Activated CD4-positive, alpha-beta T cell treated with anti-CD3 and anti-CD28 coated beads for 24 hours (primary cell): ENCODE measurements around the gene CACNA1A.

Source experiments
- DNase-seq, 2 donors: peaks; one replicate each; pipeline ENCODE4 v3.0.0-alpha.2; 2020; ENCODE audit warnings: low read depth in 2 of 2

The CACNA1A gene

GRCh38 chr19:13234518-13234917, 271.8 kb downstream of the CACNA1A start:
- DNase-seq = peak; percentile 32 to 47

GRCh38 chr19:13231663-13232062, 274.6 kb downstream of the CACNA1A start:
- no peak for DNase-seq

- DNase-seq = no peak
Measured at GRCh38 chr19:13229246-13229645, 277.0 kb downstream of the CACNA1A start.

- DNase-seq = no peak
Measured at GRCh38 chr19:13228561-13228960, 277.7 kb downstream of the CACNA1A start.

GRCh38 chr19:13226983-13227382, 279.3 kb downstream of the CACNA1A start:
- no peak for DNase-seq

GRCh38 chr19:13225973-13226865, 280.1 kb downstream of the CACNA1A start:
- DNase-seq = no peak

GRCh38 chr19:13225085-13225484, 281.2 kb downstream of the CACNA1A start:
- no peak for DNase-seq

GRCh38 chr19:13220847-13221246, 285.4 kb downstream of the CACNA1A start:
- DNase-seq = no peak

- DNase-seq = no peak
Measured at GRCh38 chr19:13215572-13216380, 290.5 kb downstream of the CACNA1A start.

- DNase-seq = no peak
Measured at GRCh38 chr19:13214036-13214730, 292.1 kb downstream of the CACNA1A start.

- peak; percentile 60 to 66 for DNase-seq
Measured at GRCh38 chr19:13212759-13213330, 293.4 kb downstream of the CACNA1A start.

- DNase-seq = no peak
Measured at GRCh38 chr19:13211426-13212308, 294.6 kb downstream of the CACNA1A start.

GRCh38 chr19:13210941-13211340, 295.3 kb downstream of the CACNA1A start:
- DNase-seq = no peak

GRCh38 chr19:13210339-13210775, 295.9 kb downstream of the CACNA1A start:
- no peak for DNase-seq

- no peak for DNase-seq
Measured at GRCh38 chr19:13209484-13210338, 296.6 kb downstream of the CACNA1A start.

- no peak for DNase-seq
Measured at GRCh38 chr19:13208672-13209483, 297.4 kb downstream of the CACNA1A start.

GRCh38 chr19:13207846-13208671, 298.2 kb downstream of the CACNA1A start:
- DNase-seq = peak; percentile 53 to 69
